GM21723 (cell line): ENCODE data around the gene ZNF469.
"Not testable (repeated sequence)": the region's sequence is repeated elsewhere in the genome, so short reads cannot be mapped to it uniquely, and the experiment has no call there.

Source experiments
- ATAC-seq: cut with Tn5 transposase; IDR thresholded peaks from one replicate; pipeline ENCODE4 v1.9.1; 2021; ENCODE audit warnings: mild to moderate bottlenecking, moderate library complexity; ENCODE audit not compliant: unreplicated experiment

The ZNF469 gene

DNA sequence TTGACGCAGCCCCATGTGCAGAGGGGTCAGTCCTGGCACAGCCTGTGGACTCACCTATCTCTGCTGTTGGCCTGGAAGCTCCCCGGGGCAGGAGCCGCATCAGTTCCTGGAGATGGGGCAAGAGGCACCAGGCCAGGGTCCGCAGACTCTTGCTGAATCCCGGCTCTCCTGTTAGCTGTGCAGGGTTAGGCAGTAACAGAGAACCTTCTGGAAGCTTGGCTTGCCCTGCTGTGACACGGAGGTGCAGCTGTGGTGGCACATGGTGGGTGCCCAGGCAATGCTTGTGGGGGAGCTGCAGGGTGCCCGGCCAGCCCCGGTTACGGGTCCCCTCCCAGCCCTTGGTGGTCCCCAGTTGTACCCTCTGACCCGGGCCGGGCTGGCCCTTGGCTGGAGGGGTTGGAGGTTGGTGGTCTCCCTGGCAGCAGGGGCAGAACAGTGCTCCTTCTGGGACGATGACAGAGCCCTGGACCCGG is 26.0 kb upstream of the ZNF469 start:
- no peak for ATAC-seq

DNA sequence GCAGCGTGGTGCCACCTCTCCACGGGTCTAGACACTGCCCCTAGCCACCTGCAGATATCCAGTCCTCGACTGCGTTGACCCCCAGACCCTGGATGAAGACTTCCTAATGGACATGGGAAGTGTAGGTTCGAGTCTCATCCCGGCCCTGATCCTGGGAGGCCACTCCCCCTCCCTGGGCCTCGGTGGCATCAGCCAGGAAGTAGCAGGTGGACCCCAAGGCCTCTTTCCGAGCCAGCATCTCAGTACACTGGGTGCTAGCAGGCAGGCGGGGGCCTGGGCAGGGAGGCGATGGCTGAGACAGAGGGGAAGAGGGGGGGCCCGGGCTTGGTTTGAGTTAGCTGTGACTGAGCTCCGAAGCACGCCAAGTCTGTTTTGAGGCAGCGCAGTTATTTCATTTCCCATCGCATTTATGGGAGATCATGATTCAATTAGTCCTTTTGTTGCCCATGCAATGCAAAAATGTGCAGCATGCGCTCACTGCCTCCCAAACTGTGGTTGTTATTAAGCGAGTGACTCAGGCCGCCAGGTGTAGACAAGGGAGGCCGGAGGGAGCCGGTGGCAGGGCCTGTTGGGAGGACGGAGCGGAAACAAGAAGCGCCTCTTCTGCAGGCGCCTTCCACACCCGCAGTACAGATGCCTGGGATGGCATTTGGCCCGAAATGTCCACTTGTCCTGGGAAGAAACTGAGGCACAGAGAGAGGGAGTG is 25.3 kb upstream of the ZNF469 start:
- no peak for ATAC-seq

DNA sequence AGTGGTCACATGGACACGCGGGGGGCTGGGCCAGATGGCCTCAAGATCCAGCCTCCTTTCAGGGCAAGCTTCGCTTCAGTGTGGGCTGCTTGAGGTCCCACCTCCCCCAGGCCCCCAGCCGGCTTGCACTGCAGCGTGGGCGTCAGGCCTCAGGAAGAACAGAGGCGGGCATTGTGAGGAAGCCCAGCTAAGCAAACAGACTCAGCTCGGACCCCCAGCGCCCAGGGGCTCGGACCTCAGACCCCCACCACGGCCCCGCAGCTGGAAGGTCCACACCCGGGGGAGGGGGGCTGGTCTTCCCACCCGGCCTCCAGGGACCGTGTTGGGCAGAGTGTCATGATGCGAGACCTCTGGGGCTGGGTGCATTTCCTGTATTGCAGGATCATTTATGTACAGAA is 24.7 kb upstream of the ZNF469 start:
- no peak for ATAC-seq

DNA sequence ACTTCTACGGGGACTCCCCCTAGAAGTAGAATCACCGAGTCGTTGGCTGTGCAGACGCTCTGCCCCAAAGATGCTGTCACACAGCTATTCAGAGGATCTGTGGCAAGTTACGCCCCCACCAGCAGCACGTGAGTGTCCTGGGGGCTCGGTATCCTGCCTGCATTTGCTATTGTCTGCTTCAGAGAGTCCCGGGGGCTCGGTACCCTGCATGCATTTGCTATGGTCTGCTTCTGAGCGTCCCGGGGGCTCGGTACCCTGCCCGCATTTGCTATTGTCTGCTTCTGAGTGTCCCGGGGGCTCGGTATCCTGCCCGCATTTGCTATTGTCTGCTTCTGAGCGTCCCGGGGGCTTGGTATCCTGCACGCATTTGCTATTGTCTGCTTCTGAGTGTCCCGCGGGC is 23.8 kb upstream of the ZNF469 start:
- no peak for ATAC-seq

DNA sequence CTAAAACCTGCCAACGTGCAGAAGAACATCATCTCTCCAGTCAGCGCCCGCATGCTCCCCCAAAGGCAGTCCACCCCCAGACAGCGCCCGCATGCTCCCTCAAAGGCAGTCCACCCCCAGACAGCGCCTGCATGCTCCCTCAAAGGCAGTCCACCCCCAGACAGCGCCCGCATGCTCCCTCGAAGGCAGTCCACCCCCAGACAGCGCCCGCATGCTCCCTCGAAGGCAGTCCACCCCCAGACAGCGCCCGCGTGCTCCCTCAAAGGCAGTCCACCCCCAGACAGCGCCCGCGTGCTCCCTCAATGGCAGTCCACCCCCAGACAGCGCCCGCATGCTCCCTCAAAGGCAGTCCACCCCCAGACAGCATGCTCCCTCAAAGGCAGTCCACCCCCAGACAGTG is 22.4 kb upstream of the ZNF469 start:
- ATAC-seq, result not testable (repeated sequence)

DNA sequence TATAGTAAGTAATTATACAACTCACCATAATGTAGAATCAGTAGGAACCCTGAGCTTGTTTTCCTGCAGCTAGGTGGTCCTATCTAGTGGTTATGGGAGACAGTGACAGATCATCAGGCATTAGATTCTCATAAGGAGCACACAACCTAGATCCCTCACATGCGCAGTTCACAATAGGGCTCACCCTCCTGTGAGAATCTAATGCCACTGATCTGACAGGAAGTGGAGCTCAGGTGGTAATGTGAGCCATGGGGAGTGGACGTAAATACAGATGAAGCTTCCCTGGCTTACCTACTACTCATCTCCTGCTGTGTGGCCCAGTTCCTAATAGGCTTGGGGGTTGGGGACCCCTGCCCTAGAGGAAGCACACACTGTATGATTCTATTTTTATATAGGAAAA is 21.8 kb upstream of the ZNF469 start:
- ATAC-seq, result no peak

DNA sequence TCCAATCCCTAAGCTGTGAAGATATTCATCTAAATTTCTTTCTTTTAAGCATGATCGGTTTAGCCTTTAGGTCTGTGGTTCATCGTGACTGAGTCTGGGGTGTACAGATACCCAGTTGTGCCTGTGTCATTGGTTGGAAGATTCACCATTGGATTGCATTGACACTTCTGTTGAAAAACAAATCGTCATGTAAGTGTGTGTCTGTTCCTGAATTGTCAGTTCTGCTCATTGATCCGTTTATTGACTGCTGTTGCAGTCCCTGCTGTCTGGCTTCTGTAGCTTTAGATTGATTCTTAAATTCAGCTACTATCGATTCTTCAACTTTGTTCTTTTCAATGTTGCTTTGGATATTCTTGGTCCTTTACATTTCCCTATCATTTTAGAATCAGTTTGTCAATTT is 21.0 kb upstream of the ZNF469 start:
- no peak for ATAC-seq

DNA sequence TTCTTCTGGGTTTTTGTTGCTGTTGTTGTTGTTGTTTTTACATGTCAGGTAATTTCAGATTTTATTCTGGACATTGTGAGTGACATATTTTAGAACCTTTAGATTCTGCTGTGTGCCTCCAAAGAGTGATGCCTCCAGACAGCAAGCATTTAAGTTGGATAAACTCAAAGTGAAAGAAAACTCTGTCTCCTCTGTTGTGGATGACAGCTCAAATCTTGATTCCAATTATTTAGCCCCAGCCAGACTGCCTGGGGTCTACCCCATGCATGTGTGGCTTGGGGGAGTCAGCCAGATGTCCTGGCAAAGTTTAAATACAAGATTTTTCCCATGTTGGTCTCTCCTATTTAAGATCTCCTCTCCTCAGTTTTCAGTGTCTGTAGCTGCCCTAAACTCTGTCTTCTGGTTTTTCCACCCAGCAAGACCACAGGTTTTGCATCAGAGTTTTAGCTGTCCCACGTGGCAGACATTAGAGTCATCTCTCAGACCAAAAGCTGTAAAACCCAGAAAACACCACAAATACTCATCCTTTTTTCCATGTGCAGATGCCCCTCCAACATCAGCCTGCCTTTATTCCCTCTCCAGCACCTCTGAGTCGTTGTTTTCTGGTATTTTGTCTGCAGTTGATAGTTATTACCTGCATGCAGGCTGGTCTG is 19.4 kb upstream of the ZNF469 start:
- no peak for ATAC-seq

DNA sequence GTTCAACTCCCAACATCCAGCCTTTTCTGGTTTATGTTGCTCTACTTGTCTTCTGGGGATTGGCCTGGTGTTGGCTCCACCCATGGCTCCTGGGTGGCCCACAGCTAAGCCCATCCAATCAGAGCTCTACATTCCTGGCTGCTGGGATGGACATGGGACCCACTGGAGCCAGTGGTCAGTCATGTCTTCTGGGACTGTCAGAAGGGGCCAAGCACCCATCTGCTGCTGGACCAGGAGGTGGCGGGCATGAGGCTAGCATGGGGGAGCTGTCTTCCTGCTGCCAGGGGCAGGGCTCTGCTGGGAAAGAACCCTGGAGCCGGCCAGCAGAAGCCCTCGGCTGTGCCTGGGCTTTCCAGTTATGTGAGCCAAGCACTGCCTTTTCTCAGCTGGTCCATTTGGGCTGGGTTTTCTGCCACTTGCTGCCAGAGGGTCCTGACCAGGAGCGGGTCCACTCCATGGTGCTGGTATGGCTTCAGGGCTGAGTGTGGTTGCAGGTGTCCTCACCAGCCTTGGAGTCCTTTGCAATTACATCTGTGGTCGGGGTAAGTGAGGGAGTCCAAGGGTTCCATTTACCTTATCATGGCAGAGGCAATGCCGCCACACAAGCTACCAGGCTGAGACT is 17.4 kb upstream of the ZNF469 start:
- no peak for ATAC-seq

DNA sequence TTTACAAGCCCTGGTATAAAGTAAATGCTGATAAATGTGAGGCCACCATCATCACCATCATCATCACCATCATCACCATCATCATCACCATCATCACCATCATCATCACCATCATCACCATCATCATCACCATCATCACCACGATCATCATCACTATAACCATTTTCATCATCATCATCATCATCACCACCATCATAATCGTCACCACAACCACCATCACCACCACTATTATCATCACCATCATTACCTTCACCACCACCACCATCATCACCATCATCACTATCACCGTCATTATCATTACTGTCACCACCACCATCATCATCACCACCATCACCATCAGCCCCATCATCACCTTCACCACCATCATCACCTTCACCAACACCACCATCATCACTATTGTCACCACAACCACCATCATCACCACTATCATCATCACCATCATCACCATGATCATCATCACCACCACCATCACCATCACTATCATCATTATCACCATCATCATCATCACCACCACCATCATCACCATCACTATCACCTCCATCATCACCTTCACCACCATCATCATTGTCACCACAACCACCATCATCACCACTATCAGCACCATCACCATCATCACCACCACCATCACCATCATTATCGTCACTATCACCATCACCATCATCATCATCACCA is 16.6 kb upstream of the ZNF469 start:
- no peak for ATAC-seq

DNA sequence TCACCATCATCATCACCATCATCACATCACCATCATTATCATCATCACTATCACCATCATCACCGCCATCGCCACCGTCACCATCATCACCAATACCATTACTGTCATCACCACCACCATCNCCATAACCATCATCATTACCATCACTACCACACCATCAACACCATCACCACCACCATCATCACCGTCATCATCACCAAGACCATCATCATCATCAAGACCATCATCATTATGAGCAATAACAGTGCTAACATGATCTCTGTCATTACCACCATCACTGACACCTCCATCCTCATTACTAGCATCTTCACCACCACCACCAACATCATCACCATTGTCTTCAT is 16.1 kb upstream of the ZNF469 start:
- ATAC-seq, result no peak

DNA sequence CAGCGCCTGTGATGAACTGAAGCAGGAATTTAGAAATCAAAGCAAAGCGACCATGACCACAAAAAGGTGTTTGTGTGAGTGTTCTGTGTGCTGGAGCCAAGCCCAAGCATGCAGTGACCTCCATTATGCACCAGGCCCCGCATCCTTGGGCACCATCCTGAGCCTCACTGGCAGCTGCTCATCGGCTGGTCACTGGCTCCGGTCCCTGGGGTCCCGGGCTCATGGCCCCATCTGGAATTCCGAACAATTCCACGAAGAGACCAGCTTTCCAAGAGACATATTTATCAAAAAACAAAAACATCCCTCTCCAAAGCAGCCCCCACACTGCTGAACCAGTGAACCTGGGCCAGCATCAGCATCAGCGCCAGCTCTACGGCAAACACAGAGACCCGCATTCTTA is 15.2 kb upstream of the ZNF469 start:
- no peak for ATAC-seq

DNA sequence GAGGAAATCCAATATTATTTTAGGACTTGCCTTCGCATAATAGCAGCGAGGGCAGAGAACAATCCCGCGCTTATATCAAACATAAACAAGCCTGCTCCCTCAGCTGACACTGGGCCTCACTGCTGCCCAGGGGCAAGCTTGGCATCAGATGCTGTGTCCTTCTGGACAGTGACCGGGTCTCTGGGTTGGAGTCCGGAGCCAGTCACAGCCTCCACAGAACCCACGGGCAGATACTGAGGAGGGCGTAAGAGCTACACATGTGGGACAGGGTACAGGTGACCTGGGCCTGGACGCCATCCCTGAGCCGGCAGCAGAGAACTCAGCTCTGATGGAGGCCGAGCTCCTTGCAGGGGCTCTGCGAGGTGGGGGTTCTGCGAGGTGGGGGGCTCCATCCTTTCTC is 14.7 kb upstream of the ZNF469 start:
- no peak for ATAC-seq

DNA sequence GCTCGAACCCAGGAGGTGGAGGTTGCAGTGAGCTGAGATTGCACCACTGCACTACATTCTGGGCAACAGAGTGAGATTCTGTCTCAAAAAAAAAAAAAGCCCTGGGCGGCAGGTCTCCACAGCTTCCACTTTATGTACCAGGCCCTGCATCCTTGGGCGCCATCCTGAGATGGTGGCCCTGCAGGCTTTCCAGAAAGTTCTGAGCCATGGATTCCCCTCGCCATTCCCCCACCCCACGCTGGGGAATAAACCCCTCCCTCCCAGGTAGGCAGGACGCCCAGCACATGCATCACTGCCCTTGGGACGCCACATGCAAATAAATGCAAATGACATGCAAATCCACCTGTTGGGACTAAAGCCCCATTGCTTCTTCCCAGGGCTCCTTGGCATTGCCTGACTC is 13.8 kb upstream of the ZNF469 start:
- ATAC-seq, result no peak

DNA sequence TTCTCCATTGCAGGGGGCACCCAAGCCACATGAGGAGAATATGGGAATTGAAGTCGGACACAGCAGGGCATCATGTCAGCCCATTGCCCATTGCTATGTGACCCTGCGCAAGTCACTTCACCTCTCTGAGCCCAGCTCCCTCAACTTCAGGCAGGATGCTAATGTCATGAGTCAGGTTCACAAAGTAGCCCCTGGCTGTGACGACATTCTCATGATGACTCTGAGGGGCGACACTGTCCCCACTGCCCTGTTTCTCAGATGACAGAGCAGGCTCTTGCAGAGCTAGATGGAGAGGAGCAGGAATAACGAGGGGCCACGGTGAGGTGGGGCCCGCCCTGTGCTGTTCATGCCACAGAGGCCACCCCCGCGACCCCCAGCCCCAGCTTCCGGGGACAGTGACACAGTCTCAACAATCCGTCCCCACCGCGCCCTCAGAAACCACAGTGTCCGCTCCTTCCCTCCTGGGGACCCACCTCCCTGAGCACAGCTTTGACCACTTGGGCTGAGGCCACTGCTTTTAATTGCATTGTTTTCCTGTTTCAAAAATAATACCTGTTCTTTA is 13.2 kb upstream of the ZNF469 start:
- ATAC-seq, result no peak

DNA sequence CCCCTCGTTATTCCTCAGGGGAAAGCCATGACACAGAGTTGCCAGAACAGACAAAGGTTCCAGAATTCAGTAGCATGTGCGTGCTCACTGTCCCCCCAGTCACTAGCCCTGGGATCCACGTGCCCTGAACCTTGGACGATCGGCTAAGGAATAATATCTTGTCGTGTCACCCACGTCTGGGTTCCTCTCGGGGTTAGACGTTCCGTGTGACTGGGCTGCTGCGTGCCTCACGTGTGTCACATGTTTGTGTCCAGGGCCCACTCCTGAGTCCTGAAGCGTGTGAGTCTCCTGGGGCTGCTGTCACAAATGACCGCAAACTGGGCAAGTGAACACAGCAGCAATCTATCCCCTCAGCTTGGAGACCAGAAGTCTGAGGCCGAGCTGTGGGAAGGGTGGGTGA is 12.4 kb upstream of the ZNF469 start:
- no peak for ATAC-seq

DNA sequence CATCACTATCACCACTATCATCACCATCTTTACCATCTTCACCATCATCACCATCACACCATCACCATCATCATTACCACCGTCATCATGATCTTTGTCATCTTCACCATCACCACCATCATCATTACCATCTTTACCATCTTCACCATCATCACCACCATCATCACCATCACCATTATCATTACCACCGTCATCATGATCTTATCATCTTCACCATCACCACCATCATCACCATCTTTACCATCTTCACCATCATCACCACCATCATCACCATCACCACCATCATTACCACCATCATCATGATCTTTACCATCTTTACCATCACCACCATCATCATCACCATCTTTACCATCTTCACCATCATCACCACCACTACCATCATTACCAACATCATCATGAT is 10.2 kb upstream of the ZNF469 start:
- ATAC-seq, result no peak

DNA sequence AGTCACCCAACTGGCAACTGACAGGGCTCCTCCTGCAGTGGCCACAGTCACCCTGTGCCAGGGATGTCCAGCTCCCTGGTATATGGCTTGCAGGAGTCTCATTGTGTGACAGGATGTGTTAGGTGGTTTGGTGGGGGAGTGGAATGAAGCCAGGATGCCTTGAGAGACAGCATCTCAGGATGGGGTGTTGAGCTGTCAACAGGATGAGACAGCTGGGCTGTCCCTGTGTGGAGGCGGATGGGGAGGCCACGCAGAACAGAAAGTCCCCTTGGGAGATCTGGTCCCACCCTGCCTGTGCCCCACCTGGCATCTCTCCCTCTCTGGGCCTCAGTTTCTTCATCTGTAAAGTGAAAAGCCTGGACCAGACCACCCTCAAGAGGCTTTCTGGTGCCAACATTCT is 9.5 kb upstream of the ZNF469 start:
- no peak for ATAC-seq

DNA sequence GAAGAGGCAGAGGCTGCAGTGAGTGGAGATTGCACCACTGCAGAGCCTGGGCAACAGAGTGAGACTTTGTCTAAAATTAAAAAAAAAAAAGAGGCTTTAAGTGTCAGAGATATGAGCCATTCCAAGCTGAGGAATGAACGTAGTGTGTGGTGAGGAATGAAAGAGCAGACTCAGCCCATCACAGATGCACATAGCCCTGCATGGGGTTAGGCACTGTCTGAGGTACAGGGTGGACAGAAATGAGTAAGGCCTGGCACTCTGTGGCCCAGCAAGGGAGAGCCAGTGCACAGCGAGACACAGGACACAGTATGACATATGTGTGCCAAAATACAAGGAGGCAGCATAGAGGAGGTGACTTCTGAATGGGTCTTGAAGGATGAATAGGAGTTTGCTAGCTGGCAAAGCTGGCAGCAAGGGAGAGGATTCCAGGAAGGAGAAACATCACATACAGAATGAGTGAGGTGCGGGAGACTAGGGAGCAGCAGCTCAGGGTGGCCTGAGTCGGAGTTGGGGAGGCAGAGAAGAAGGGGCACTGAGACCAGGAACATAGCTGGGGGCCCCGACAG is 8.7 kb upstream of the ZNF469 start:
- no peak for ATAC-seq

DNA sequence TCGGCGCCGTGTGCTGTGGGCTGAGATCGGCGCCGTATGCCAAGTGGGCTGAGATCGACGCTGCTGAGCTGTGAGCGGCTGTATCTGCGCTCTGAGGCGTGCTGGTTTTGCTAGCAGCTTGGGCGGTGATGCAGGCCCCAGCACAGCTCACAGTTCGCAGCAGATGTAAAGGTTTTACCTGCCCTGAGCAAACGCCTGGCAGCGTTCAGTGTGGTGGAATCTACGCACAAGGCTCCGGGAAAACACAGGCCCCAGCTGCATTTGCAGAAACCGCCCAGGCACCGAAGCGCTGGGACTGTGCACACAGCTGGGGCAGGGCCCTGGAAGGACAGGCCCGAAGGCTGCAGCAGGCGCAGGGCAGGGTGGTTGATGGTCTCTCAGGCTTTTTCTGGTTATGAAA is 8.0 kb upstream of the ZNF469 start:
- no peak for ATAC-seq

DNA sequence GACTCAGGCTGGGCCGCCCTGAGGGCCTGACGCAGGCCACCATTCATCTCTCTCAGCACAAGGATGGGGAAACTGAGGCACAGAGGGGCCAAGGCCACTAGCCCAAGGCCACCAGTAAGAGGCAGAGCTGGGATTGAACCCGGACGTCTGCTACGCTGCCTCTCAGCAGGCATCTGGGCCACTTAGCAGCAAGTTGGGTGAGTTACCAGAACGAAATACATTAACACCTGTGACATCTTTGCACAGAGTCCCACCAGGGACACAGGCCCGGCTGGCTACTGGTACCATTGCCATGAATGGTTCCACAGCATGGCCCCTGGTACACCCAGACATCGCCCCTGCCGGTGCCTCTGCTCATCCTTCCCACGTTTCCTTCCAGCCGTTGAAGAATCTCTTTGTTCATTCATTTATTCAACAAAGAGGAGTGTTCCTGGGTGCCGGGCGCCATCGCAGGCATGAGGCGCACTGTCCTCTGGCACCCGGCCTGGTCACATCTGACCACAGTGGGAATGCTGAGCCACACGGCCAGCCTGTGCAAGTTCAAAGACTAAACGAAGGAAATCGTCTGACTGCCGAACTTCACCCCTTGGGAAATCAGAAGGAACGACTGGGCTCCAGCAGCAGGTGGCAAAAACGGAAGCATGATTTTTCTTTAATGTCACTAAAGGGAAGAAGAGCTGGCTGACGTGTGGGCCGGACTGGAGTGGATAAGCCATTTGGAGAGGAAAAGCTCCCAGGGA is 7.4 kb upstream of the ZNF469 start:
- ATAC-seq, result no peak
